SHP77 (cell line): ENCODE measurements around the gene FAM153A.
"Not testable (repeated sequence)": the region's sequence is repeated elsewhere in the genome, so short reads cannot be mapped to it uniquely, and the experiment has no call there.

ENCODE experiments used
- DNase-seq, 2 experiments: peaks; one replicate each; lab custom pipeline; 2025; lab: John Stamatoyannopoulos, UW

Gene FAM153A

GRCh38 chr5:177724858-177725257 is 57.8 kb downstream of the FAM153A start:
- DNase-seq, result not testable (repeated sequence)

GRCh38 chr5:177723831-177724485 is 58.7 kb downstream of the FAM153A start:
- not testable (repeated sequence) for DNase-seq

DNA sequence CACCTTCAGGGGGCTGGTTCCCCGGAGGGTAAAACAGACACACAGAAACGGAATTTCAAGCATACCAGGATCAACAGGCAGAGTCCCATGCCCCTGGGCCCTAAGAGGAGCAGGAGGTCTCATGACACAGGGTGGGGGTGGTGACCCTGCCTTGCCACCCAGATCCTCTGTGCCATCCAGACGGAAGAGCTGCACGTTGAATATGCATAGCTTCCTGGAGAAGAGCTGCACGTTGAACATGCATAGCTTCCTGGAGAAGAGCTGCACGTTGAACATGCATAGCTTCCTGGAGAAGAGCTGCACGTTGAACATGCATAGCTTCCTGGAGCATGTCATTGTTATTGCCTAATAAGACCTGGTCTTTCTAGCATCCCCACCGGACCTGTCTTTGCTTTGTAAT is 59.9 kb downstream of the FAM153A start:
- DNase-seq, result not testable (repeated sequence)

- not testable (repeated sequence) for DNase-seq
Measured at GRCh38 chr5:177719989-177720388, 62.7 kb downstream of the FAM153A start.

DNA sequence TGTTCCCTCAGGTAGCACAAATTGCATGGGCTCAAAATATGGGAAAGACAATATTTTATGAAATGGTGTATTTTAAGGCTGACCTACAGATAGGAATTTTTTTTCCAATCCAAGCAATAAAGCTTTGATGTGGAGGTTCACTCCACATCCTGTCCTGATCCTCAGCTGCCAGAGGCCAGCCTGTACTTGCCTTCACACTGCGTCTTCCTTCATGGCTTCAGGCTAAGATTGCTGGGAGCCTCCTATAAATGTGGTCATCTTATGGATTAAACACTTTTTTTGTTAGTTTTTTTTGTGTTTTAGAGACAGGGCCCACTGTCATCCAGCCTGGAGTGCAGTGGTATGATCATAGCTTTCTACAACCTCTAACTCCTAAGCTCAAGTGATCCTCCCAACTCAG is 67.3 kb downstream of the FAM153A start:
- not testable (repeated sequence) for DNase-seq

GRCh38 chr5:177696100-177696499 is 86.6 kb downstream of the FAM153A start:
- not testable (repeated sequence) for DNase-seq

GRCh38 chr5:177695356-177695930 is 87.3 kb downstream of the FAM153A start:
- not testable (repeated sequence) for DNase-seq

DNA sequence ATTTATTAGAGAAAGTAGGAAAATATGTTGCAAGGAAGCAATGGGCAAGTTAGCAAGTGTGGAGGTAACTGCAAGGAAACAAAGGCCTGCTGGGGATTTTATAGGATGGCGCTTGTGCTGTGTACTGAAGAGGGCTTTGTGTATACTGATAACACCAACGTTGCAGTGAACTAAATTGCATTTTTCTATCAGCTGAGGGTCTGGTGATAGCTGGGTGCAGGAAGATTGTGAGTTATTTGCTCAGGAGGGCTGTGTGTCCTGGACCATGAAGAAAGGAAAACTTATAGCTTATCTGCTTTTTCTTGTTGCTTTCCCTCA is 88.2 kb downstream of the FAM153A start:
- DNase-seq, result not testable (repeated sequence)

- not testable (repeated sequence) for DNase-seq
Measured at GRCh38 chr5:177693671-177694517, 88.8 kb downstream of the FAM153A start.

GRCh38 chr5:177692969-177693368 is 89.7 kb downstream of the FAM153A start:
- not testable (repeated sequence) for DNase-seq

- not testable (repeated sequence) for DNase-seq
Measured at GRCh38 chr5:177692507-177692906, 90.2 kb downstream of the FAM153A start.

DNA sequence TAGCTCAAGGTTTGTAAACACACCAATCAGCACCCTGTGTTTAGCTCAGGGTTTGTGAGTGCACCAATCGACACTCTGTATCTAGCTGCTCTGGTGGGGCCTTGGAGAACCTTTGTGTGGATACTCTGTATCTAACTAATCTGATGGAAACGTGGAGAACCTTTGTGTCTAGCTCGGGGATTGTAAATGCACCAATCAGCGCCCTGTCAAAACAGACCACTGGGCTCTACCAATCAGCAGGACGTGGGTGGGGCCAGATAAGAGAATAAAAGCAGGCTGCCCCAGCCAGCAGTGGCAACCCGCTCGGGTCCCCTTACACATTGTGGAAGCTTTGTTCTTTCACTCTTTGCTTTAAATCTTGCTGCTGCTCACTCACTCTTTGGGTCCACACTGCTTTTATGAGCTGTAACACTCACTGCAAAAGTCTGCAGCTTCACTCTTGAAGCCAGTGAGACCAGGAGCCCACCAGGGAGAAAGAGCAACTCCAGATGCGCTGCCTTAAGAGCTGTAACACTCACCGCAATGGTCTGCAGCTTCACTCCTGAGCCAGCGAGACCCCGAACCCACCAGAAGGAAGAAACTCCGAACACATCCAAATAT is 93.6 kb downstream of the FAM153A start:
- not testable (repeated sequence) for DNase-seq

DNA sequence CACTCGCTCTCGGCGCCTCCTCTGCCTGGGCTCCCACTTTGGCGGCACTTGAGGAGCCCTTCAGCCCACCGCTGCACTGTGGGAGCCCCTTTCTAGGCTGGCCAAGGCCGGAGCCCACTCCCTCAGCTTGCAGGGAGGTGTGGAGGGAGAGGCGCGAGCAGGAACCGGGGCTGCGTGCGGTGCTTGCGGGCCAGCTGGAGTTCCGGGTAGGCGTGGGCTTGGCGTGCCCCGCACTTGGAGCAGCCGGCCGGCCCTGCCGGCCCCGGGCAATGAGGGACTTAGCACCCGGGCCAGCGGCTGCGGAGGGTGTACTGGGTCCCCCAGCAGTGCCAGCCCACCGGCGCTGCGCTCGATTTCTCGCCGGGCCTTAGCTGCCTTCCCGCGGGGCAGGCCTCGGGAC is 94.6 kb downstream of the FAM153A start:
- not testable (repeated sequence) for DNase-seq

DNA sequence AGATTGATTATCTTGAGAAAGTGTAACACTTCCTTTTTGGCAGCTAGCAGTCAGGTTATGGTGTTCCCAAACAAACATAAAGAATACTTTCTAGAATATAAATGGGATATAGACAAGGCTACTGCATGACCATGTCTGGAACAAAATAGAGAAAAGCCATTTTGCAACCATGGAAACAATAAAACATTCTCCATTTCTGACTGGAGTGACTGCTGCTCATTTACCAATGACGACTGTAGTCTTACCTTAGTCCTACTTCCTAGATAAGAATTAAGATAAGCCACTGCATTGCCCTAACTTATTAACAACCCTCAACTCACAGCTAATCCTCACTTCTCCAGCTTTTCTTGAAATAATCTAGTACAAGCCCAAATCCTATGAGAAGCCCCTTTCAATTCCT is 100.8 kb downstream of the FAM153A start:
- DNase-seq, result not testable (repeated sequence)
